ENCODE results near the gene MN1.

The MN1 gene

GRCh38 chr22:27785831-27786230 lies 15.7 kb downstream of the MN1 start:
- no peak for DNase-seq (ENCODE audit: low read depth in 2 of 2)

DNA sequence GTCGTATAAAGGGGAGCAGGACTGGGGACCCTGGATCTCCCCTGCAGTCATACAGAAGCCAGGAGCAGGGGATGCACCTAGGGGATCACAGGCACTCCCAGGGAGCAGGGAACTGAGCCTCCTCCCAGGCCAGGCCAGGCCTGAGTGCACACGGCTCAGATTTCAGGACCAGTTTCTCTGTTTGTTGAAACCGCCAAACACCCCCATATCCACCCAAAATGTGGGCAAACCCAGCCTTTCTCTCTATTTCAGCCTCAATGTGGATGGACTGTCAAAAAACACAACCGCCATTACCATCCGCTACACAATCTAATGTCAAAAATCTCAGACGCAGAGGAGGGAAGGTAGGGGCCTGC lies 17.5 kb downstream of the MN1 start:
- DNase-seq (ENCODE audit: low read depth in 2 of 2) = no peak

DNA sequence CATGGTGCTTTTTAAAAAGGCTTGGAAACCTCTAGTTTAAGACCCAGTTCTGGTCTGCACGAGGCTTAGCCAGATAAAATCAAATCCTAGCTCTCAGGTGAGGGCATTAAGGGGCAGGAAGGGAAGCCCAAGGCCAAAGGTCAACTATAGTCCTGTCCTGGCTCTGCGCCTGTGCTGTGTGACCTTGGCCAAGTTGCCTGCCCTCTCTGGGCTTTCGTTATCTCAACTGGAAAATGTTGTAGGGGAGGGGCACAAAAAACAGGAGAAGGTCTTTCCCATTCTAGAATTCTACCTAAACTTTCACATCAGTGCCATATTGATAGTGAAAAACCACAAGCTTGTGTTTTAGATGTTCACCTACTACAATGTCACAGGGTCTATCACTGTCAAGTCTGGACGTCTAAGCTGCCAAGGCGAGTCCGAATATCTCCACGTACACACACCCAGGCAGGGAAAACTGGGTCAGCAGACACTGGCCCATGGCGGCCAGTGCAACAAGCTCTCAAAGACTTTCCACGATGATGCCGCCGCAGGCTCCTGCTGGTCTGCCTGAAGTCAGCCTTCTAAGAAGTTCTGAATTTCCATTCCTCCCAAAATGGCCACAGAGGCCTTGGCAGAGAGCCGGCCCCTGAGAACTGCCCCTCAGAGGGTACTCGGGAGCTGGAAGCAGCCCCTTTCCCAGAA lies 18.0 kb downstream of the MN1 start:
- DNase-seq (ENCODE audit: low read depth in 2 of 2) = no peak

DNA sequence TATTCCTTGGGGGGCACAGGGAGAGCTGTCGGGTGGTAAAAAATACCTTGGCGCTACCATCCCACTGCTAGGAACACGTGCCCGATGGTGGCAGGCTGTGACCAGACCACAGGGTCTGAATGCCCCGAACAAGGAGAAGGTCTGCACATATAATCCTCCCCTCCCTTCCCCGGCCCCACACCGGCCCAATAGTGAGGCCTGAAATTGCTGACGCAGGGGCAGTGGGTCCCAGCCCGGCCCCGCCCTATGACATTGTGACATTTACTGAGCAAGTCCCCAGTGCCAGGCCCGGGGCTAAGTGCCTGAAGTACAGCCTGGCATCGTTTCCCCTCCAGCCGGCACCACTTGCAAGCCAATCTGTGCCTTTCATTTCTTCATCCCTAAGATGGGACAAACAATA lies 19.5 kb downstream of the MN1 start:
- DNase-seq (ENCODE audit: low read depth in 2 of 2) = no peak

DNA sequence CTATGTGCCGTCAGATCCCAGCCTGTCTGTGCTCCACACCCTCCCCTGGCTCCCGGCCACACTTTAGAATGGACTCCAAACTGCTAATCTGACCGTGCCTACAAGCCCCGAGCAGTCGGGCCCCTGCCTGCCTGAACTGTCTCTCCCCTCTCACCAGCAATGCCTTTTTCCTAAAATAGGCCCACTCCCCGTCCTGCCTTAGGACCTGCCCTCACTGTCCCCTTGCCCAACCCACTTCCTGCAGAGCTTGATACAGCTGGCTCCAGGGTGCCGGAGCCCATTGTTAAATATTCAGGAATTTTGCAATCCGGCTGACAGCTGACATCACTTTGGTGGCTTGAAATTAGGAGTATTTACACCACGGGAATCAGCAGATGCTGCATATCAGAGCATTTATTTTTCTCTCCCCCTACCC lies 21.4 kb downstream of the MN1 start:
- no peak for DNase-seq (ENCODE audit: low read depth in 2 of 2)

DNA sequence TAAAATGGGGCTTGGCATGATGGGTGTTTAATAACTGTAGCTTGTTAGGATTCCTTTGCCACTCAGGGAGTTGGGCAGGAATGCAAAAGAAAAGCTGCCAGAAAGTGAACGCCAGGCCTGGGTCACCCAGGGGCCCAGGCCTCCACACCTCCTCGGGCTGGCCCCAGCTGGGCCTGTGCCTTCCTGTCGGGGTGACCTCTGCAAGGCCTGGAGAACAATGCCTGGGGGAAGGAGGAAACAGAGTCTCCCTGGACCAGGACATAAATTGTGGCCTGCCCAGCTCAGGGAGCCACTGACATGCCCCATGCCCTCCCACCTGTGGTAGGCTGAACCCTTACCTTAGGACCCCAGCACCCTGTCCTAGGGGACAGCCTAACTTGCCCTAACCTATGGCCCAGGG lies 21.9 kb downstream of the MN1 start:
- no peak for DNase-seq (ENCODE audit: low read depth in 2 of 2)

GRCh38 chr22:27778294-27779090 lies 23.1 kb downstream of the MN1 start:
- no peak for DNase-seq (ENCODE audit: low read depth in 2 of 2)

DNA sequence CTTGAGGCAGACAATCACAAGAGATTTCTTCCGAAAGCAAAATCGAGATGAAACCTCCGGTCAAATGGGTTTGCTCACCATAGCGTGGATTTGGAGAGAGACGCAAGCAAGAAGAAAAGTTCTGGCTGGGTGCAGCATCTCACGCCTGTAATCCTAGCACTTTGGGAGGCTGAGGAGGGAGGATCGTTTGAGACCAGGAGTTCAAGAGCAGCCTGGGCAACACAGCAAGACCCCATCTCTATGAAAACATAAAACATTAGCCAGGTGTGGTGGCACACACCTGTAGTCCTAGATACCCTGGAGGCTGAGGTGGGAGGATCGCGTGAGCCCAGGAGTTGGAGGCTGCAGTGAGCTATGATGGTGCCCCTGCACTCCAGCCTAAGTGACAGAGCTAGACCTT lies 24.4 kb downstream of the MN1 start:
- DNase-seq (ENCODE audit: low read depth in 2 of 2) = no peak

DNA sequence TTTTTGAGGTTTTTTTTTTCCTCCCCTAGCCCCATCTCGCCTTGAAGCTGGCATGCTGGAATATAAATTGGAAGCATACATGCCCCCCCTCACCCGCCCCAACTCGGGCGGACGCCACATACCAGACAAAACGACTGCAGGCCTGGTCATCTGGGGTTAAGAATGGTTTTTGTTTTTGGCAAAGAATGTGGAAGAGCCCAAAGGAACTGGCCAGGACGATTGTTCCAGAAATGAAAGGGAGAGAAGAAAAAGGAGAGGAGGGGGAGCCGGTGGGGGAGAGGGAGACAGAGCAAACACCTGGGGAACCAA lies 25.0 kb downstream of the MN1 start:
- no peak for DNase-seq (ENCODE audit: low read depth in 2 of 2)

- no peak for DNase-seq (ENCODE audit: low read depth in 2 of 2)
Observed at GRCh38 chr22:27775758-27776649, 25.6 kb downstream of the MN1 start.

- DNase-seq (ENCODE audit: low read depth in 2 of 2) = no peak
Observed at GRCh38 chr22:27775087-27775698, 26.4 kb downstream of the MN1 start.

GRCh38 chr22:27774200-27774599 lies 27.4 kb downstream of the MN1 start:
- DNase-seq (ENCODE audit: low read depth in 2 of 2) = no peak

DNA sequence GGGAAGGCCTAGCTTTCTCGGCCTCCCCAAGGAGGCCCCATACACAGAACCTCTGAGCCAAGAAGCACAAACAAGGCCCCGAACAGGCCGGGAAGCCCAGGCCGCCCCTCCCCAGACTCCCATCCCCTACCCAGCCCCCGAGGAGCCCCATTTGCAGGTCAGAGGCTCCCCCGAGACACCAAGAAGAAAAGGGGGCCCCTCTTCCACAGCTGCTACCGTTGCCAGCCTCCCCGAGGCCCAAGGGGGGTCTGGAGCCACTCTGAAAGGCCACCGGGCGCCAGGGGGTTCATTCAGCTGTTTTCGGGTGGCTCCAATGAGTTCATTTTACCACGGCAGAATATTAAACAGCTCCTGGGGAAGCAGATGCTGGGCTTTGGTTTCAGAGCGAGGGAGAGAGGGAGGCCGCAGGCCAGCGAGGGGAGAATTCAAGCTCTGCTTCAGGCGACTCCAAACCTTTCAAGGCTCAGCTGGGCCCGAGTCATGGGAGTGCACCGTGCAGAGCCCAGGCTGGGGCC lies 28.5 kb downstream of the MN1 start:
- no peak for DNase-seq (ENCODE audit: low read depth in 2 of 2)

GRCh38 chr22:27772081-27772983 lies 29.2 kb downstream of the MN1 start:
- no peak for DNase-seq (ENCODE audit: low read depth in 2 of 2)

GRCh38 chr22:27771637-27772036 lies 29.9 kb downstream of the MN1 start:
- DNase-seq (ENCODE audit: low read depth in 2 of 2) = no peak

GRCh38 chr22:27769012-27769411 lies 32.5 kb downstream of the MN1 start:
- DNase-seq (ENCODE audit: low read depth in 2 of 2) = no peak

DNA sequence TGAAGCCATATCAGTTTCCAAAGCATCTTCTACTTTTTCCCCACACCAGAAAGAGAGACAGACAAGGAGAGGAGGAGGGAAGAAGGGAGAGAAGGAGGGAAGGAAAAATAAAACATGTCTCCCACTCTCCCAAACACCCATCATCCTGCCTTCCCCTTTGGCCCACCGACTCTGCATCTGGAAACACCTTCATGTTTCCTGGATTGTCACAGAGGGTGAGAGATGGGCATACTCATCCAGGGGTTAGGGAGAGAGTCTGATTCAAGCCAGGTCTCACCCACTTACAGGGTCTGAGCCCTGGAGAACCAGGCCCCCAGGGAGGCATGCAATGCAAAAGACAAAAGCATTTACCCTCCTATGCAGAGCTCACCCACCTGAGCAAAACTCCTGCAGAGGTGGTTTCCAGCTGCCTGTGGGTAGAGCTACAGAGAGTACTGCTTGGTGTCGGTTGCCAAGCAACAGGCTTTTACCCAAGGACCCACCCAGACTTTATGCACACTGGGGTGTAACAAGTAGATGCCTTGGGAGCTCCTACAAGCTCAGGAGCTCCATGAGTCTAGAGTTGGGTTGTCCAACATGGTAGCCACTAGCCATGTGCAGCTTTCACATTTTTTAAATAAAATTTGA lies 33.4 kb downstream of the MN1 start:
- DNase-seq (ENCODE audit: low read depth in 2 of 2) = no peak

- no peak for DNase-seq (ENCODE audit: low read depth in 2 of 2)
Observed at GRCh38 chr22:27766679-27767078, 34.9 kb downstream of the MN1 start.

GRCh38 chr22:27765706-27766291 lies 35.8 kb downstream of the MN1 start:
- no peak for DNase-seq (ENCODE audit: low read depth in 2 of 2)

- DNase-seq (ENCODE audit: low read depth in 2 of 2) = no peak
Observed at GRCh38 chr22:27764722-27765236, 36.8 kb downstream of the MN1 start.

Data from stimulated activated CD4-positive, alpha-beta T cell treated with anti-CD3 and anti-CD28 coated beads, Interleukin-15, amount 100 ng/mL, for 48 hours (primary cell).